ENCODE measurements around the gene FBXL13. TPM values are rescaled to one million over a fixed set of nuclear protein-coding genes. Genes with fewer than 3 reads are reported as not detected.

The FBXL13 gene
- total RNA-seq, 4 donors from 2014 or later: 0.35 to 2.6 (median 1.3) TPM; not detected in 1

GRCh38 chr7:102918845-102919244 is 155.8 kb downstream of the FBXL13 start:
- no peak overlapping the region for H3K27ac ChIP-seq

GRCh38 chr7:102917436-102918353 is 156.9 kb downstream of the FBXL13 start:
- no peaks in the 10 kb centered on the region for H3K27me3 ChIP-seq
- no peaks in the 10 kb centered on the region for H3K4me1 ChIP-seq
- DNase-seq: no peak
- no peaks in the 10 kb centered on the region for H3K9me3 ChIP-seq
- H3K4me3 ChIP-seq: no peak overlapping the region
- no peak for TF ChIP-seq CTCF (IDR thresholded peaks at IDR 0.05)
- no peak for TF ChIP-seq POLR2A (IDR thresholded peaks at IDR 0.05)
- no peaks in the 10 kb centered on the region for H3K36me3 ChIP-seq
- H3K27ac ChIP-seq: no peak overlapping the region

More at GRCh38 chr7:102918845-102919244, 155.8 kb downstream of the FBXL13 start:
- Histone ChIP-seq H3K36me3 (no peaks in the 10 kb centered on the region), H3K4me3 (no peak overlapping the region), H3K27me3 (no peaks in the 10 kb centered on the region), H3K4me1 (no peaks in the 10 kb centered on the region), H3K9me3 (no peaks in the 10 kb centered on the region)
- DNase-seq: no peak
- TF ChIP-seq CTCF (IDR thresholded peaks at IDR 0.05) (no peak), POLR2A (IDR thresholded peaks at IDR 0.05) (no peak)

GRCh38 chr7:102916881-102917280 is 157.7 kb downstream of the FBXL13 start:
- no peaks in the 10 kb centered on the region for H3K27me3 ChIP-seq
- DNase-seq: no peak
- no peaks in the 10 kb centered on the region for H3K9me3 ChIP-seq
- no peak overlapping the region for H3K27ac ChIP-seq
- H3K36me3 ChIP-seq: no peaks in the 10 kb centered on the region
- H3K4me1 ChIP-seq: no peaks in the 10 kb centered on the region
- TF ChIP-seq POLR2A (IDR thresholded peaks at IDR 0.05) (no peak), CTCF (IDR thresholded peaks at IDR 0.05) (no peak)
- H3K4me3 ChIP-seq: no peak overlapping the region

- no peak overlapping the region for H3K4me3 ChIP-seq
- H3K4me1 ChIP-seq: no peaks in the 10 kb centered on the region
- H3K9me3 ChIP-seq: no peaks in the 10 kb centered on the region
- no peak for DNase-seq
- H3K36me3 ChIP-seq: no peaks in the 10 kb centered on the region
- no peaks in the 10 kb centered on the region for H3K27me3 ChIP-seq
- H3K27ac ChIP-seq: no peak overlapping the region
- no peak for TF ChIP-seq POLR2A (IDR thresholded peaks at IDR 0.05)
- TF ChIP-seq CTCF (IDR thresholded peaks at IDR 0.05): no peak
These were observed 158.2 kb downstream of the FBXL13 start for GRCh38 chr7:102916426-102916825.

- TF ChIP-seq POLR2A (IDR thresholded peaks at IDR 0.05) (no peak), CTCF (IDR thresholded peaks at IDR 0.05) (no peak)
- peak in 1 of 3 donors; percentile 48 for DNase-seq
- H3K9me3 ChIP-seq: no peaks in the 10 kb centered on the region
- H3K27ac ChIP-seq: no peak overlapping the region
- H3K36me3 ChIP-seq: no peaks in the 10 kb centered on the region
- no peaks in the 10 kb centered on the region for H3K27me3 ChIP-seq
- H3K4me3 ChIP-seq: no peak overlapping the region
- no peaks in the 10 kb centered on the region for H3K4me1 ChIP-seq
These were observed 160.0 kb downstream of the FBXL13 start for GRCh38 chr7:102914585-102914984.
